Spleen (tissue), 7 donors: Measurements from ENCODE around the gene DVL1.
A peak's percentile ranks its signal among the peaks of the same experiment; 100 is the strongest.

ENCODE experiments used
- CTCF ChIP-seq, 11 experiments: fragments of 200-600 bp in 7 of 11; fragments of 450-650 bp in 4 of 11; sonication (generic) in 4 of 11; IDR thresholded peaks in 8 of 11; conservative IDR thresholded peaks in 3 of 11; 1 replicate in 7 of 11; 2 replicates in 4 of 11; pipeline versions ENCODE4 v1.4.0 to v1.8.0; 2016 to 2021; ENCODE audit warnings: antibody characterized with exemption in 11 of 11, inconsistent platforms in 4 of 11, mild to moderate bottlenecking in 1 of 11
- POLR2A ChIP-seq, 3 donors: fragments of 450-650 bp; IDR thresholded peaks; one replicate each; pipeline ENCODE4 v1.5.1; 2017; ENCODE audit warnings: antibody characterized with exemption in 3 of 3, mild to moderate bottlenecking in 1 of 3
- donor health status: DM: no; HTN: no; CAD: no; lungs with moderate emphysema.
- donor health status: DM: no; HTN: no; CAD: no.
- donor health status: DM: no; HTN: no; CAD: no.

GRCh38 chr1:1290238-1290731 lies 58.9 kb downstream of the DVL1 start:
- TF ChIP-seq CTCF (IDR thresholded peaks at IDR 0.05 in 8 of 11, conservative IDR thresholded peaks at IDR 0.05 in 3 of 11) (peak; percentile 47 to 81 (median 70)), POLR2A (IDR thresholded peaks at IDR 0.05) (no peak)
